Transverse colon (tissue), 4 donors: ENCODE measurements around the gene TYMS.

ENCODE experiments used
- EP300 ChIP-seq: sonication (generic); formaldehyde crosslinking; IDR thresholded peaks from one replicate; pipeline ENCODE4 v1.6.1; 2017; ENCODE audit warnings: antibody characterized with exemption, low read depth
- POLR2AphosphoS5 ChIP-seq, 3 donors: sonication (generic); formaldehyde crosslinking; IDR thresholded peaks; one replicate each; pipeline ENCODE4 v1.6.1; 2016; ENCODE audit warnings: antibody characterized with exemption in 3 of 3
- TF ChIP-seq, protein P1 (sequence below), 5 experiments: fragments of 200-600 bp in 3 of 5; fragments of 450-650 bp in 2 of 5; sonication (generic) in 3 of 5; IDR thresholded peaks; 1 replicate in 2 of 5; 2 replicates in 3 of 5; pipeline ENCODE4 v1.5.1; 2016 to 2017; ENCODE audit warnings: antibody characterized with exemption in 5 of 5, inconsistent platforms in 3 of 5, mild to moderate bottlenecking in 2 of 5, moderate library complexity in 1 of 5

DNA sequence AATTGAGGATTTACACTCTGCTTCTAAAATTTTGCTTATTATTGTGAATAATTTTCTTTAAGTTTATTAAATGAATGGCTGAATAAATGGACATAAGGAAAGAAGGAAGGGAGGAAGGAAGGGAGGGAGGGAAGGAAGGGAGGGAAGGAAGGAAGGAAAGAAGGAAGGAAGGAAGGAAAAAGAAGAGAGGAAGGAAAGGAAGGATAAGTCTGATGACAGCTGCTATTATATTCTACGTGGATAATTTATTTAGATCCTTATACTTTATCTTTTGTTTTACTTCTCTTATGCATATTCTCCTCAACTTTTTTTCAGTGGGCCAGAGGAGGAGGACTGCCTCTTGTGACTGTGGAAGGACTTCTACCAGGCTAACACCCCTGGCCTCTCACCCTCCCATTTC lies 43.3 kb upstream of the TYMS start:
- TF ChIP-seq EP300 (no peak), POLR2AphosphoS5 (IDR thresholded peaks at IDR 0.05) (no peak)
- TF ChIP-seq, protein P1, sequence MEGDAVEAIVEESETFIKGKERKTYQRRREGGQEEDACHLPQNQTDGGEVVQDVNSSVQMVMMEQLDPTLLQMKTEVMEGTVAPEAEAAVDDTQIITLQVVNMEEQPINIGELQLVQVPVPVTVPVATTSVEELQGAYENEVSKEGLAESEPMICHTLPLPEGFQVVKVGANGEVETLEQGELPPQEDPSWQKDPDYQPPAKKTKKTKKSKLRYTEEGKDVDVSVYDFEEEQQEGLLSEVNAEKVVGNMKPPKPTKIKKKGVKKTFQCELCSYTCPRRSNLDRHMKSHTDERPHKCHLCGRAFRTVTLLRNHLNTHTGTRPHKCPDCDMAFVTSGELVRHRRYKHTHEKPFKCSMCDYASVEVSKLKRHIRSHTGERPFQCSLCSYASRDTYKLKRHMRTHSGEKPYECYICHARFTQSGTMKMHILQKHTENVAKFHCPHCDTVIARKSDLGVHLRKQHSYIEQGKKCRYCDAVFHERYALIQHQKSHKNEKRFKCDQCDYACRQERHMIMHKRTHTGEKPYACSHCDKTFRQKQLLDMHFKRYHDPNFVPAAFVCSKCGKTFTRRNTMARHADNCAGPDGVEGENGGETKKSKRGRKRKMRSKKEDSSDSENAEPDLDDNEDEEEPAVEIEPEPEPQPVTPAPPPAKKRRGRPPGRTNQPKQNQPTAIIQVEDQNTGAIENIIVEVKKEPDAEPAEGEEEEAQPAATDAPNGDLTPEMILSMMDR (IDR thresholded peaks at IDR 0.05) = no peak
